Hematopoietic multipotent progenitor cell treated with erythropoietin and hydrocortisone succinate and interleukin-3 and kit ligand, for 6 days (in vitro differentiated cells): Measurements from ENCODE around the gene HYLS1.
"Not testable (repeated sequence)": the region's sequence is repeated elsewhere in the genome, so short reads cannot be mapped to it uniquely, and the experiment has no call there.

ENCODE experiments used
- DNase-seq: peaks from one replicate; pipeline ENCODE4 v3.0.0-alpha.2; 2015

The HYLS1 gene

DNA sequence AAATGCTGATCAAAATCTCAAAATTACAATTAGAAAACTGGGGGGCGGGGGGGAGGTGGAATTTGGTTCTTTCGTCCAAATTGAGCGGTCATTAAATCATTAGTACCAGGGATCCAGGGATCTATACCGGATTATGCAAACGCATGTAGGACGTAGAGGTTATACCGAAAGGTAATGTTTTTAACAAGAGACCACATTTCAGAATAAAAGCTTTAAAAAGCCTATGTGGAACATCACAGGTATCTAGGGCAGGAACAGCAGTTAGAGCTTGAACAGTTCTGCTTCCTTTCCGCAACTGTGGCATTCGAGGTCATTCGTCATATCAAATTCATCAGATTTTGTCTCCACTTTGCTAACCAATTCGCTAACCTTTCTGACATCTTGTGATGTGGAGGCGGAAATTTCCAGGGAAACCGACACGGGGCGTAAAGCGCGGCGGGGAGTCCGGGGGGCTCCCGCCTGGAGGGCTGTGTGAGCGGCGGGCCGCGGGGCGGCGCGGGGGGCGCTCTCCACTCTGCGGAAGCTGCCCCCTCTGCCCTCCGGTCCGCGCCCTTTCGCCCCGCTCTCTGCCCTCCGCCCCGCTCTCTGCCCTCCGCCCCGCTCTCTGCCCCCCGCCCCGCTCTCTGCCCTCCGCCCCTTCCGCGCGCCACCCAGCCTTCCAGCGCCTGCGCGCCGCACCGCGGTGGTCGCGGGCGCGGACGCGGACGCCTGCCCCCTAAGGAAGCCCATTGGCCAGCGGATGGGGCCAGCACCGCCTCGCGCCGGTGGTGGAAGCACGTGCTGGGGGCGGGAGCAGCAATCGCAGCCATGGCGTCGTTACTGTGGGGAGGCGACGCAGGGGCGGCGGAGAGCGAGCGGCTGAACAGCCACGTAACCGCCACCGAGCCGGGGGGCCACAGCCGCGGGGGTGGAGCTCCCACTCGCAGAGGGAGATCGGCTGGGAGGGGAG is 16.5 kb downstream of the HYLS1 start, which contains the start of gene DDX25:
Gene DDX25 (plus strand): TSS at position 798 of the 949 bp plus-strand sequence. CDS start 10 bp downstream, at position 808.
- DNase-seq, result no peak

GRCh38 chr11:125904678-125905077 is 17.2 kb downstream of the HYLS1 start:
- no peak for DNase-seq

DNA sequence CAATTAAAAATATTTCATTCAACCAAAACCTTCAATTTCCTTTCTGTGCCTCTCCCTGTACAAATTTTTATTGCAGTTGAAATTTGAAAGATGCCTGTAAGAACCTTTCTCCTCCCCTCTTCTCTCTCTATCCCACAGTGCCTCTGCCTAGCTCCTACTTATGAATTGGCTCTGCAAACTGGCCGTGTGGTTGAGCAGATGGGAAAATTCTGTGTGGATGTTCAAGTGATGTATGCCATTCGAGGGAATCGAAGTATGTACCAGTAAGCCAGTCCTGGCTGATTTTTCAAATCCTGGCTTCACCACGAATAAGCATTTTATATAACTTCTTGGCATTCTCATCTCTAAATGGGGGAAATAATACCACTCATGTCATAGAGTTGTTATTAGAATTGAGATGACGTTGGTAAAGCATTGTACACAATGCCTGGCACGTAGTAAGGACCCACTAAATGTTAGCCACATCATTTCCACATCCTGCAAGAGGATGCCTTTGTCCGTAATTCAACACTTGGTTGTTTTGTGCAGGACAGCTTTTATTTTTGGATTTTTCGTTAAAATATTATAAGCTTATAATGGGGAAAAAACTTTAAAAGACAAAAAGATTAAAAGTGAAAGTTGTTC is 22.9 kb downstream of the HYLS1 start:
- no peak for DNase-seq

DNA sequence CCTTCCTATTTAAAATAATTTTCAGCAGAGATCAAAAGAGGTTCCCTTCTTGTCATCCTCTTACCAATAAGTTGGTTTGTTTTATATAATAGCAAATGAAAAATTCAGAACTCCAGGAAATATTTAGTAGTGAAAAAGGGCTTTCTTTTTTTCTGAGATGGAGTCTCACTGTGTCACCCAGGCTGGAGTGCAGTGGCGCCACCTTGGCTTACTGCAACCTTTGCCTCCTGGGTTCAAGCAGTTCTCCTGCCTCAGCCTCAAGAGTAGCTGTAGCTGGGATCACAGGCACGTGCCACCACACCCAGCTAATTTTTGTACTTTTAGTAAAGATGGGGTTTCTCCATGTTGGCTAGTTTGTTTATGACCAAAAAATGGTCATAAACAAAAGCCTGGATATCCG is 27.1 kb downstream of the HYLS1 start:
- DNase-seq, result not testable (repeated sequence)

DNA sequence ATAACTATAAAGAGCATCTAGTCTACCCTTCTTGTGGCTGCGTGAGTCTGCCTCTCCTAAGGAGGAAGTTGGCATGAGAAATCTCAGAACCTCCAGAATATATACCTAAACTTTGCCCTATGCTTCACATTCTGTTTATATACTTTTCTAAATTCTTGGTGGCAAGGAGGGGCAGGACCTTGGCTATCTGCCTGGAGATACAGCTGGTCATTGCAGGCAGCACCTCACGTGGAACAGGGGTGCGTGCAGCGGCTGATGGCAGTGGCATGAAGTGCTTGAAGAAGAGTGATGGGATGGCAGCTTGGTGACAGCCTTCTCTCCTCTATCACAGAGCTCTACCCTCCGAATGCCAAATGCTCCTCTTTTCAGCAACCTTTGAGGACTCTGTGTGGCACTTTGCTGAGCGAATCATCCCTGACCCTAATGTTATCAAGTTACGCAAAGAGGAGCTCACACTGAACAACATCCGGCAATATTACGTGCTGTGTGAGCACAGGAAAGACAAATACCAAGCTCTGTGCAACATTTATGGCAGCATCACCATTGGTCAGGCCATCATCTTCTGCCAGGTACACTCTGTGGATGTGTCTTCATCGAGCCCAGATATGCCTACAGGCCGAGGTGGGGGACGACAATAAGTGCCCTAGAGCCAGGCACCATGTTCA is 29.3 kb downstream of the HYLS1 start:
- no peak for DNase-seq

GRCh38 chr11:125918140-125918840 is 30.8 kb downstream of the HYLS1 start:
- no peak for DNase-seq

- no peak for DNase-seq
These were observed 33.6 kb downstream of the HYLS1 start for GRCh38 chr11:125921042-125921441.

DNA sequence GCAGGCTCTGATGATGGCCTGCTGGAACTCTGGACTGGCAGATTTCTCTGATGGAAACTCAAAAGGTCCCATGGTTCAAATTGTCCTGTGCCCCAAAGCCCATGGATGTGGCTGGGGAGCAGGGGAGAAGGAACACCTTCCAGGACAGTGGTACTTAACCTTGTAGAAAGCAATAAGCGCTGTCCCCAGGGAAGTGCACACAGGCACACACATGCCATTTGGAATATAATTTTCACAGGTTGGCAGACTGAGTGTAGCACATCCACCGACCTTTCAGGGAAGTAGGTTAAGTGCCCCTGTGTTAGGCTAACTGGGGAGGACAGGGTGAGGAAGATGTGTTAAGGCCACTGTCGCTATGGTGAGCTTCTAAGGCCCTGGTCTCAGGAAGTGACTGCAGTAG is 34.7 kb downstream of the HYLS1 start:
- DNase-seq, result no peak

- DNase-seq, result peak; percentile 83
These were observed 35.6 kb downstream of the HYLS1 start for GRCh38 chr11:125923012-125923579.

- no peak for DNase-seq
These were observed 36.2 kb downstream of the HYLS1 start for GRCh38 chr11:125923633-125924032.

DNA sequence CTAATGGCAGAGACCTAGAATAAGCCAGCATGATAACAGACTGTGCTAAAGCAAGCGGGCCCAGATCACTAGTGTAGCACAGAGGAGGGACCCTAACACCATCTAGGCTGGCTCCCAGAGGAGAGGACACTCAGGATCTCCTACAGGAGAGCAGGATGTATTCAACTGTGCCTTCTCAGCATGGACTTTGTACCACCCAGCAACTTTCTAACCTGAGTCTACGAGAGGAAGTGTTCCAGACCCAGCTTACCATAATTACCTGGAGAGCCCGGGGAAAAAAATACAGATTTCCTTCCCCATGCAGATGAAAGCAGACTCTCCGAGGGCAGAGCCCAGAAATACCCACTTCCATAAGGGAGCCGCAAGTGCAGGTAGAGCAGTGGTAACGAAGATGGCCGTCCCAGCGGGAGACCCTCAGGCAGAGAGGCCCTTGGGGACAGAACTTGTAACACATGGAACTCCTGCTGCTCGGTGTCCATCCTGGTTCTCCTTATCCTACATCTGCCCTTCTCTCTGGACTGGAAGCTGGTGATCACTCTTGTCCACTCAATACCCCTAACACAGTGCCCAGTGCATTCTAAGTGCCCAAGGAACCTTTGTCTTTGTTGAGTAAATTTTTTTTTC is 37.0 kb downstream of the HYLS1 start:
- no peak for DNase-seq

DNA sequence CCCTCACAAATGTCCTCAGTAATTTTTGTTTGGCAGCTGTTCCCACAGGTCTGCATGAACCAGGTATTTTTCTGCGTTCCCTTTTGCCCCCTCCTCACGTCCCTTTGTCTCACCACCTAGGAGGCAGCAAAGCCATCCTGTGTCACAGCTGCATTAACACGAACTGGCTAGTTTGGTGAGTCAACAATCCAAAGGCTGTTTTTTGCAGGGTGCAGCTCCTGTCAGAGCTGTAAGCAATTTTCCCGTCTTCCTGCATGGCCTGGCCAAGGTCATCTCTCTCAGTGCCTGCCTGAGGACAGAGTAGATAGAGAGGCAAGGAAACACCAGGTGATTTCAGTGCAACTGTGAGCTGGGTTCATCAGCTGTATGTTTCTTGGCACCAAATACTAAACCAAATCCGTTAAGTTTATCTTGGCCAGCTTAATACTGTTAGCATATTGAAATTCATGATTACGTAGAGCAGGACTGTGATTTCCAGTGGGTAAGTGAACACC is 37.8 kb downstream of the HYLS1 start:
- DNase-seq, result no peak

DNA sequence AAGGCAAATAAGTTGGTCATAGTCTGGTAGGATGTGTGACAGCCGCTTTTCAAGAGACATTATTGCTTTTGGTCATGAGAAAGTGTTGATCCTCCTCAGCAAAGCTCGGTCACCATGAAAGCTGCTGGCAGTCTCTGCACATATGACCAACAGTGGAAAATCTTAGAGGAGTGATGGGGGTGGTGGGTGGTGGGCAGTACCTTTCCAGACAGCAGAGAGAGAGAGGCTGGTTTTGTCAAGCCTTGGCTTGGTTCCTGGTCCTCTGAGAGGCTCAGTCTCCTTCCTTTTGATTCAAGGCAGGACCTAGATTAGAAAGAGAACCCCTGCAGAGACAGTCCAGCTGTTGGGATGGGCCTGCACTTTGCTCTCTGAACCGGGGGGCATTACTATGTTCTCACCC is 38.3 kb downstream of the HYLS1 start:
- no peak for DNase-seq

GRCh38 chr11:125926682-125927081 is 39.2 kb downstream of the HYLS1 start:
- no peak for DNase-seq

DNA sequence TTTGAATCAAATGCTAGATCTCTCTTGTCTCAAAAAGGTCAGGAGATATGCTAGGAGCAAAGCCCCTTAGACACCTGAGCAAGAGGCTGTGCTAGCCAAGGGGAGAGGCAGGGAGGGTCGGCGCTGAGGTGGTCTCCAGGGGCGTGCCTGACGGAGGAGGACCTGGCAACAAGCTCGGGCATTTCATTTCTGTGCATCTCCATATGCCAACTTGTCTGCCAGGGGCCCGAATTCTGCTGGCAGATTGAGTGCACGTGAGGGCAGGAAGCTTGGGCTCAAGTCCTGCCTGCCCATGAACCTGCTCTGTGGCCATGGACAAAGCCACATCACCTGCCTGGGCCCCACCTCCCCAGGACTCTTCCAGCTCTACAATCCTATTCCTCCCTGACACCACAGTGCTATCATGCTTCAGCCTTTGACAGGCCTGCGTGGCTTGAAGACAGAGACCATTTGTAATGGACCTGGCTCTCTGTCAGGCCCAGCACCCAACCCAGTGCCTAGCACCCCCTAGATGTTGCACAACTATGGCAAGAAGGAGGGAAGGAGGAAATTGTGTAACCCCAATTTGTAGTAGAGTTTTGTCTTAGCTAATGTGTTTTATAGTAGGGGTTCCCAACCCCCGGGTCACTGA is 42.1 kb downstream of the HYLS1 start:
- DNase-seq, result peak; percentile 8

DNA sequence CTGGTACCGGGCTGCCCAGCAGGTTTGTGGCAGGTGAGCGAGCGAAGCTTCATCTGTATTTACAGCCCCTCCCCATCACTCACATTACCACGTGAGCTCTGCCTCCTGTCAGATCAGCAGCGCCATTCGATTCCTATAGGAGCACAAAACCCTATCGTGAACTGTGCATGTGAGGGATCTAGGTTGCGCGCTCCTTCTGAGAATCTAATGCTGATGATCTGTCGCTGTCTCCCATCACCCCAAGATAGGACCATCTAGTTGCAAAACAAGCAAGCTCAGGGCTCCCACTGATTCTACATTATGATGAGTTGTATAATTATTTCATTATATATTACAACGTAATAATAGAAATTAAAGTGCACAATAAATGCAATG is 42.6 kb downstream of the HYLS1 start:
- DNase-seq, result no peak

DNA sequence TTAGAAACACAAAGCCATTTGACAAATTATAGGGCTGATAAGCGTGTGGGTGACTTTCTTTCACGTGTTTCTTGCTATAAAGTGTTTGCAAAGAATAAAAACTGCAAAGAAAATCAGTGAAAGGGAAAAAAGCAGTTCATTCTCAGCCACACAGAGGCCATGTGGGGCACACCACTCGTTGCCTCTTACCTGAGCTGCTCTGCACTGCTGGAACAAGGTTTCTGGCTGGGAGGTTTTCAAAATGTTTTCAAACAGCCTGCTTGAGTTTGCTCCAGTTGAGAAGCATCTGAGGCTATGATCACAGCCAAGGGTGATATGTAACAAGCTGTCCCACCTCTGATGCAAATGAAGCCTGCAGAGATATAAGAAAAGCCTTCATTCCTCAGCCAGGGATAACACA is 43.6 kb downstream of the HYLS1 start:
- DNase-seq, result no peak

- no peak for DNase-seq
These were observed 44.2 kb downstream of the HYLS1 start for GRCh38 chr11:125931668-125932067.

DNA sequence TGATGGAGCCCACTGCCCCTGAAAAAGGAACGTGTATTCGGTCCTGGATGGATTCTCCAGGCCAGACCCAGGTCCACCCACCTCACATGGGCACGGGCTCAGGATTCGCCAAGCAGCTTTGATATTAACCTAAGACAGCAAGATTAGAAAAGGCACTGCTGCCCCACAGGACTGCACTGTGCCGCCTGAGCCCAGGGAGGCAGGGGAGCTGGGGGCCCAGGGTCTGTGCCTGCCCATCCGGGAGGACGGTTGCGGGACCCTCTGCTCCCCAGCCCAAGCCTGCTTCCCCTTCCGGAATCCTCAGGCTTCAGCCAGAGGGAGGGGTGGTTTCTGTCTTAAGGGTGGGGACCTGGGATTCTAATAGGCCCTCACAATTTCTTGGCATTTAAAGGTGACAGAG is 44.8 kb downstream of the HYLS1 start:
- no peak for DNase-seq

- DNase-seq, result peak; percentile 7
These were observed 45.8 kb downstream of the HYLS1 start for GRCh38 chr11:125933030-125933813.

- DNase-seq, result no peak
These were observed 47.0 kb downstream of the HYLS1 start for GRCh38 chr11:125934473-125934872.
